ENCODE data around the gene LY6G5C. TPM values are rescaled to one million over a fixed set of nuclear protein-coding genes. Genes with fewer than 3 reads are reported as not detected.

LY6G5C gene
- total RNA-seq, 1 donor = 0.37 TPM

Small RNAs within 50 kb of the gene (small RNA-seq; reads per million reads assigned to genes)
- gene LY6G6D = not detected
- not detected for gene MIR4646
- gene MIR6832 = 0.14 reads per million
- not detected for gene RF00019

Other genes with a start within 250 kb of the LY6G5C start
- 10.7 and 11.1 TPM in 2 replicates for gene MICB, start 182.9 kb downstream of the LY6G5C start, total RNA-seq
- not detected in 2 replicates for gene MCCD1, start 152.1 kb downstream of the LY6G5C start, total RNA-seq
- 448 and 514 TPM in 2 replicates for gene DDX39B, start 139.1 kb downstream of the LY6G5C start, total RNA-seq
- 1.8 TPM in 2 replicates for gene ATP6V1G2, start 134.5 kb downstream of the LY6G5C start, total RNA-seq
- gene NFKBIL1, start 133.5 kb downstream of the LY6G5C start, total RNA-seq = 22.3 and 29.0 TPM in 2 replicates
- gene LTA, start 108.8 kb downstream of the LY6G5C start, total RNA-seq = not detected in 2 replicates
- not detected in 2 replicates for gene TNF, start 105.5 kb downstream of the LY6G5C start, total RNA-seq
- not detected in 2 replicates for gene LTB, start 98.6 kb downstream of the LY6G5C start, total RNA-seq
- not detected in 2 replicates for gene LST1, start 94.8 kb downstream of the LY6G5C start, total RNA-seq
- gene NCR3, start 88.1 kb downstream of the LY6G5C start, total RNA-seq = not detected in 2 replicates
- not detected in 2 replicates for gene AIF1, start 65.8 kb downstream of the LY6G5C start, total RNA-seq
- gene PRRC2A, start 60.4 kb downstream of the LY6G5C start, total RNA-seq = 54.7 and 90.9 TPM in 2 replicates
- gene BAG6, start 28.4 kb downstream of the LY6G5C start, total RNA-seq = 145 and 182 TPM in 2 replicates
- 0.59 and 1.1 TPM in 2 replicates for gene APOM, start 25.2 kb downstream of the LY6G5C start, total RNA-seq
- gene C6orf47, start 20.3 kb downstream of the LY6G5C start, total RNA-seq = 12.5 and 15.8 TPM in 2 replicates
- 24.3 and 26.4 TPM in 2 replicates for gene GPANK1, start 16.1 kb downstream of the LY6G5C start, total RNA-seq
- 130 and 189 TPM in 2 replicates for gene CSNK2B, start 15.0 kb downstream of the LY6G5C start, total RNA-seq
- 3.3 and 4.3 TPM in 2 replicates for gene LY6G5B, start 11.1 kb downstream of the LY6G5C start, total RNA-seq
- gene ABHD16A, start 22.3 kb upstream of the LY6G5C start, total RNA-seq = 29.4 and 34.0 TPM in 2 replicates
- not detected in 2 replicates for gene LY6G6F, start 25.8 kb upstream of the LY6G5C start, total RNA-seq
- not detected in 2 replicates for gene LY6G6D, start 34.3 kb upstream of the LY6G5C start, total RNA-seq
- gene LY6G6C, start 40.7 kb upstream of the LY6G5C start, total RNA-seq = not detected in 2 replicates
- gene MPIG6B, start 42.3 kb upstream of the LY6G5C start, total RNA-seq = not detected in 2 replicates
- gene DDAH2, start 48.2 kb upstream of the LY6G5C start, total RNA-seq = 22.7 and 32.0 TPM in 2 replicates
- gene CLIC1, start 55.5 kb upstream of the LY6G5C start, total RNA-seq = 927 and 1,210 TPM in 2 replicates
- 16.9 and 29.1 TPM in 2 replicates for gene MSH5, start 58.9 kb upstream of the LY6G5C start, total RNA-seq
- 0.59 and 1.1 TPM in 2 replicates for gene SAPCD1, start 81.6 kb upstream of the LY6G5C start, total RNA-seq
- under 0.01 and 0.98 TPM in 2 replicates for gene VWA7, start 96.3 kb upstream of the LY6G5C start, total RNA-seq
- 88.6 and 117 TPM in 2 replicates for gene VARS1, start 114.7 kb upstream of the LY6G5C start, total RNA-seq
- gene LSM2, start 125.9 kb upstream of the LY6G5C start, total RNA-seq = 37.1 and 48.9 TPM in 2 replicates
- gene HSPA1L, start 134.2 kb upstream of the LY6G5C start, total RNA-seq = 0.37 and 0.39 TPM in 2 replicates
- gene HSPA1A, start 134.5 kb upstream of the LY6G5C start, total RNA-seq = 35.6 and 53.8 TPM in 2 replicates
- gene HSPA1B, start 146.7 kb upstream of the LY6G5C start, total RNA-seq = 77.8 and 79.0 TPM in 2 replicates
- 55.9 and 56.1 TPM in 2 replicates for gene NEU1, start 181.8 kb upstream of the LY6G5C start, total RNA-seq
- gene SLC44A4, start 197.9 kb upstream of the LY6G5C start, total RNA-seq = not detected in 2 replicates
- gene EHMT2, start 216.6 kb upstream of the LY6G5C start, total RNA-seq = 43.4 and 50.4 TPM in 2 replicates
- 1.5 and 1.8 TPM in 2 replicates for gene ZBTB12, start 221.0 kb upstream of the LY6G5C start, total RNA-seq
- gene C2, start 246.7 kb upstream of the LY6G5C start, total RNA-seq = 0.59 and 2.9 TPM in 2 replicates

Measured in subcutaneous preadipocyte (primary cell).